Central memory CD8-positive, alpha-beta T cell (primary cell): Measurements from ENCODE around the gene HOXD12.

Experiments
- ATAC-seq: fragments of 150-1000 bp; cut with Tn5 transposase; replicated peaks from 2 replicates; pipeline ENCODE4 v1.10.0; 2022; ENCODE audit warnings: mild to moderate bottlenecking, moderate FRiP score, moderate number of reproducible peaks; ENCODE audit not compliant: poor library complexity, severe bottlenecking; ENCODE audit errors: extremely low read depth
- DNase-seq, 2 donors: peaks; one replicate each; pipeline ENCODE4 v3.0.0; 2021; ENCODE audit warnings: low spot score in 2 of 2
- H3K27ac Mint-ChIP-seq: one replicate; pipeline ENCODE4 v1.8.0; 2022; ENCODE audit warnings: low read depth, mild to moderate bottlenecking, moderate library complexity, mixed read lengths
- H3K27me3 Mint-ChIP-seq: one replicate; pipeline ENCODE4 v1.8.0; 2022; ENCODE audit warnings: mixed read lengths
- H3K36me3 Mint-ChIP-seq: one replicate; pipeline ENCODE4 v1.8.0; 2022; ENCODE audit warnings: mild to moderate bottlenecking, moderate library complexity, mixed read lengths; ENCODE audit not compliant: insufficient read depth
- H3K4me1 Mint-ChIP-seq: one replicate; pipeline ENCODE4 v1.8.0; 2022; ENCODE audit warnings: mixed read lengths
- H3K4me3 Mint-ChIP-seq: one replicate; pipeline ENCODE4 v1.8.0; 2022; ENCODE audit warnings: mild to moderate bottlenecking, moderate library complexity, mixed read lengths
- H3K9me3 Mint-ChIP-seq: one replicate; pipeline ENCODE4 v1.8.0; 2022; ENCODE audit warnings: mixed read lengths

The HOXD12 gene

DNA sequence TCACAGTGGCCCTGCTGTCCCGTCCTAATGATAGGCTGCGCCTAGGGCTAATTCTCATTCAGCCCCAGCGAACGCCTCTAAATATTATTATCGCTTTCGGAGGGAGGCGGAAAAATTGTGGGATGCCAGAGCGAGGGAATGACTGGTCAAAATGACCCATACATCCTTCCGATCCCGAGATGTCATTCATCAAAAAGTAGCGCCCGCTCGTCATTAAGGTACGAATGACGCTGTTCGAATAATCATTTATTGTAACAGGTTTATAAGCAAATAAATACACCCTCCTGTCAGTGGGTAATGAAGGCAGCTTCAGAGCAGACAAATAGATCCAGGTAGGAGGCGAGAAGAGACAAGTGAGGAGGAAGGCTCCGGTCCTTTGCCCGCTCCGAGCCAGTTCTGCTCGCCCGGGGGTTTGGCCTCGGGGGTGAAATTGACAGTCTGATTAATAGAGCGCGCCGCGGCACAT lies 15.8 kb upstream of the HOXD12 start, which contains the start of gene EVX2:
Gene EVX2, minus strand, starts transcription at position 167 of the 466 bp plus-strand sequence. CDS start 186 bp downstream, outside the sequence.
- peaks cover 73% of the 10 kb centered on the region for H3K36me3 Mint-ChIP-seq
- H3K9me3 Mint-ChIP-seq = no peaks in the 10 kb centered on the region
- peak within 1 kb of the TSS; percentile 55 for H3K4me3 Mint-ChIP-seq
- peak within 1 kb of the TSS; percentile 86 for H3K27ac Mint-ChIP-seq
- peaks cover 93% of the 10 kb centered on the region for H3K27me3 Mint-ChIP-seq
- no peak for DNase-seq
- peaks cover 19% of the 10 kb centered on the region for H3K4me1 Mint-ChIP-seq
- ATAC-seq = no peak

DNA sequence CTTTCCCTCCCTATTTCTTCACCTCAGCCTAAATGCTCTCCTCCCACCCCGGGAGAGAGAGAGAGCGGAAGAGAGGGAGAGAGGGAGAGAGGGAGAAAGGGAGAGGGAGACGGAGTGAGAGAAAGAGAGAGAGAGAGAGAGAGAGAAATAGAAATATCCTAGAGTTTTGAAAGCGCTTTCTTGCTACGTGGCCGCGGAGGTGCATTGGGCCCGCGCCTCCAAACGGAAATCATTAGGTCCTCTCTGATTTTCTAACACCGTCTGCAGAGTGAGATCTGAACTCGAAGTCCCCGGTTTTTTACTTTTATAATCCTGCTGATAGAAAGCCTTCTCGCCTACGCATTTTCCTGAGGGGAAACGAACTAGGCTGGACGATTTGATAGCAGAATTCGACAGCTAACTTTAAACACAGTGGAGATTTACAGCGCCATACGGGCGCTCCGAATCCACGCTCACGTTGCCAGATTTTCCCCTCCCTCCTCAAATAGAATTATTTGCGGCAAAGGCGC lies 14.9 kb upstream of the HOXD12 start:
- ATAC-seq = no peak
- Mint-ChIP-seq H3K36me3 (peaks cover 66% of the 10 kb centered on the region), H3K4me1 (peaks cover 13% of the 10 kb centered on the region), H3K27me3 (peaks cover 93% of the 10 kb centered on the region), H3K9me3 (no peaks in the 10 kb centered on the region), H3K4me3 (peak overlapping the region; percentile 31), H3K27ac (peak overlapping the region; percentile 86)
- DNase-seq = no peak

DNA sequence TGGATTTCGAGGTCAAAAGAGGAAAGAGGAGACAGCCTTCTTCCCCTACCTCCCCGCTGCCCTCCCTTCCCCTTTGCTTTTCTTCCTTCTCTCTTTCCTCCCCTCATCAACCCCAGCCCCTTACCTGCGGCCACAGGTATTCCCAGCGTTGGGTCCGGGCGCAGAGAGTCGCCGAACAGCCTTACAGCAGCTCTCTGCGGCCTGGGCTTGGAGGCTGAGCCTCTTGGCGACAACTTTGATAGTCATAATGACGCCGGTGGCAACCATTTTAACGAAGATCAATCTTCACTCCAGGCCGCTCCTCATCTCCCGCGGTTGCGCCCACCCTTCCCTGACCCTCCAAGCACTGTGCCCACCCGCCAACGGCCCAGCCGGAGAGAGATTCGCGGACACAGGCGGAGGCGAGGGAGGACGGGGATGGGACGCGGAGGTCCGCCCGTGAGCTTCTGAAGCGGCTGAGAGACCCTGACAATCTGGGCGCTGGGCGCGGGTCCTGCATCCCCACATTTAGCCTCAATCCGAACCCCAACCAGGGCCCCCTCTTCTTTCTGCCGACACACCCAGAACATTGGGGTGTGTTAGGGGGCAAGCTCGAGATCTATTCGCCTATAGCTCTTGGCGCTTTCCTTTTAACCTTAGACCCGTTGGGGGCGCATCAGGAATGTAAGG lies 14.3 kb upstream of the HOXD12 start:
- peaks cover 95% of the 10 kb centered on the region for H3K27me3 Mint-ChIP-seq
- DNase-seq (no peak), ATAC-seq (no peak)
- peak overlapping the region; percentile 86 for H3K27ac Mint-ChIP-seq
- no peak overlapping the region for H3K4me3 Mint-ChIP-seq
- H3K9me3 Mint-ChIP-seq = no peaks in the 10 kb centered on the region
- peaks cover 66% of the 10 kb centered on the region for H3K36me3 Mint-ChIP-seq
- H3K4me1 Mint-ChIP-seq = peaks cover 12% of the 10 kb centered on the region

DNA sequence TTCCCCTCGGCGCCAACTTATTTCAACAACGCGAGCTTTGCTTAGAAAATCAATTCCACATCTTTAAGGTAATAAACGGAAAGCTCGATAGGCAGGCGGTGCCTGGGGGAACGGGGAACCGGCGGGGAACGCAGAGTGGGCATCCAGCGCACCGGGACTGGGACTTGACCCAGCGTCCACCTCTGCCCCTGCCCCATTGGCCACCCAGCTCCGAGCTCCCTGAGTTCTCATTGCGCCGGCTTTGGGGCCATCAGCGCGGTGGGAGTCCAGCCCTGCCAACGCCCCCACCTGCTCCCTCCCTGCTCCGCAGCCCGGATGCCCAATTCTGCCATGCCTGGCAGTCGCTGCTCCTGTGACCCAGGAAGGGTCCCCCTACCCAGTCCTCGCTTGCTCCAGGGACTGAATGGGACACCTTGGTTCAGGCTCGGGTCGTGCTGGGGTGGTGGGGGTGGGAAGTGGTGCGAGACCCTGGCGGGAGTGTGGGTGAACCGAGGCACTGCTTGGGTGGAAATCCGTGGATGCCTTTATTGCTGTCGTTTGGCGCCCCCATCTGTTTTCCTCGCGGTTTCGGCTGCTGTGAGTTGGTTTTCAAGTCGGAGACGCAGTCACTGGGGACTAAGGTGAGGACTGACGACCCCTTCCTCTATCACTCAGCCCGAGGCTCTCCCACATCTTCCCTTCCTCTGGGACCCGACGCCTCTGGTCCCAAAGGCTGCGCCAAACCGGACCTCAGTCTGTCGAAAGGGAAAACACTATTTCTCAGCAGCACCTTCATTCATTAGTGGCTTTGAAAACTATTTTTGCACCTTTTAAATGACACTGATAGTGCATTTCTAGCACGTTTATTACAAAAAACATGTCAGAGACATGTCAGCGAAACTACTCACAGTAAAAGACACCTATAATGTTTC lies 13.5 kb upstream of the HOXD12 start:
- ATAC-seq = no peak
- H3K4me1 Mint-ChIP-seq = peaks cover 12% of the 10 kb centered on the region
- no peak overlapping the region for H3K27ac Mint-ChIP-seq
- no peak overlapping the region for H3K4me3 Mint-ChIP-seq
- H3K36me3 Mint-ChIP-seq = peaks cover 60% of the 10 kb centered on the region
- no peaks in the 10 kb centered on the region for H3K9me3 Mint-ChIP-seq
- DNase-seq = no peak
- peaks cover 100% of the 10 kb centered on the region for H3K27me3 Mint-ChIP-seq

DNA sequence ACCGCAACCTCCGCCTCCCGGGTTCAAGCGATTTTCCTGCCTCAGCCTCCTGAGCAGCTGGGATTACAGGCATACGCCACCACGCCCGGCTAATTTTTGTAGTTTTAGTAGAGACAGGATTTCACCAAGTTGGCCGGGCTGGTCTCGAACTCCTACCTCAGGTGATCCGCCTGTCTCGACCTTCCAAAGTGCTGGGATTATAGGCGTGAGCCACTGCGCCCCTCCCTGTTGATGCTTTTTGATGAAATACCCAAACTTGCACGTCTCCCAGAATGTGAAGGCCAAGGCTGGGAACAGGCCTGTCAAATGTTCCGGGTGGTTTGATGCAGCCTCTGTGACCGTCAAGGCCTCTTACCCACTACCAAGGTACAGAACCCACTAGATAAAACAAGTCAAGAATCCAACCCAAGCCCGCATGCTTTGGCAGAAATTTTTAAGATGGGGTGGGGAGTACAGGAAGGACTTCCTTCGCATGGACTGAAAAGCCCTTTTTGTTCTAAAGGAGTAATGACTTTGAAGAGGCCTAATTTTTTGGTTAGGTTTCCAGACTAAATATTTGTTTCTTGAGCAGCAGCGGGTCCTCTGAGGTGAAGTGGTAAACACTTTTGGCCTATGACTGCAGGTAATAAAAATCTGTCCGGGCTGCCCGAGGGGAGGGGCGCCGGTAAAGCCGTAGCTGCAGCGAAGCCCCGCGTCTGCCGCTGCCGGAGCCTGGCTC lies 12.1 kb upstream of the HOXD12 start:
- H3K4me3 Mint-ChIP-seq = no peak overlapping the region
- DNase-seq = no peak
- no peak overlapping the region for H3K27ac Mint-ChIP-seq
- H3K27me3 Mint-ChIP-seq = peaks cover 99% of the 10 kb centered on the region
- no peak for ATAC-seq
- H3K9me3 Mint-ChIP-seq = no peaks in the 10 kb centered on the region
- peaks cover 12% of the 10 kb centered on the region for H3K4me1 Mint-ChIP-seq
- H3K36me3 Mint-ChIP-seq = peaks cover 55% of the 10 kb centered on the region

DNA sequence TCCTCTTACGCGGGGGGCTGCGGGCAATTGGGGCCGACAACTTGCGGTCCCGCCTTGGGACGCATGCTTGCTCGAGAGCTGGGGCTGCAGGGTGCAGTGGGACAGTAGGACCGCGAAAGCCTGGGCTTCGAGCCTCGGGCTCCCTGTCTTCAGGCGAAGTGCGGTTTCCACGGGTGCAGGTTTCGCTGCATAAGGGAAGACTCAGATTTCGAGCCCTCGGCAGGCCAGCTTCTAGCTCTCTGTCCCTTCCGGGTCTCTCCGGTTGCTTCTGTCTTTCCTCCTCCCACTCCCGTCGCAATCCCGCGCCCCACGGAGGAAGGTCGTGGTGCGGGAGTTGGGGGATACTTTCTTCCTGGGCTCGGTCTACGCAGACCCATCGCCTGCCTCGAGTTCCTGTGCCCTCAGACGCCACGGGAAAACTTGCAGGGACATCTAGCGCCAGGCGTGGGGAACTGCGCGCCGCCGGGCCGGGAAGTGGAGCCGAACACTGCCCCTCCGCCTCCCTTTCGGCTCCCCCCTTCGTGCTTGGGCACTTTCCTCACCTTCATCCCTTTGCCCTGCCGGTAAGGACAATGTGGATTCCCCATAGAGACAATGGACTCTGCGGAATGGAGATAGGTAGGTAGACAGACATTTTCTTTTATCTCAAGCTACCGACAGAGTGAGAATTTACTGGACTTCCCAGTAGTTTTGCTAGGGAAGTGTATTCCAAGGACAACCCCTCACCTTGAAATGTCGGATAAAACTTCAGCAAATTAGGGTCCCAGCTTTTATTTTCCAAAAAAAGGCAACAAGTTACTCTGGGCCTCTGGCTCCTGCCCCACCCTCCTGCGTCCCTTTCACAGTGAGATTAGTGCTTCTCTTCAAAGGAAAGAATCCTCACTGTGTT lies 11.3 kb upstream of the HOXD12 start:
- Mint-ChIP-seq H3K36me3 (peaks cover 51% of the 10 kb centered on the region), H3K4me3 (peak overlapping the region; percentile 16), H3K27ac (no peak overlapping the region), H3K27me3 (peaks cover 95% of the 10 kb centered on the region), H3K4me1 (peaks cover 12% of the 10 kb centered on the region), H3K9me3 (no peaks in the 10 kb centered on the region)
- no peak for DNase-seq
- no peak for ATAC-seq

DNA sequence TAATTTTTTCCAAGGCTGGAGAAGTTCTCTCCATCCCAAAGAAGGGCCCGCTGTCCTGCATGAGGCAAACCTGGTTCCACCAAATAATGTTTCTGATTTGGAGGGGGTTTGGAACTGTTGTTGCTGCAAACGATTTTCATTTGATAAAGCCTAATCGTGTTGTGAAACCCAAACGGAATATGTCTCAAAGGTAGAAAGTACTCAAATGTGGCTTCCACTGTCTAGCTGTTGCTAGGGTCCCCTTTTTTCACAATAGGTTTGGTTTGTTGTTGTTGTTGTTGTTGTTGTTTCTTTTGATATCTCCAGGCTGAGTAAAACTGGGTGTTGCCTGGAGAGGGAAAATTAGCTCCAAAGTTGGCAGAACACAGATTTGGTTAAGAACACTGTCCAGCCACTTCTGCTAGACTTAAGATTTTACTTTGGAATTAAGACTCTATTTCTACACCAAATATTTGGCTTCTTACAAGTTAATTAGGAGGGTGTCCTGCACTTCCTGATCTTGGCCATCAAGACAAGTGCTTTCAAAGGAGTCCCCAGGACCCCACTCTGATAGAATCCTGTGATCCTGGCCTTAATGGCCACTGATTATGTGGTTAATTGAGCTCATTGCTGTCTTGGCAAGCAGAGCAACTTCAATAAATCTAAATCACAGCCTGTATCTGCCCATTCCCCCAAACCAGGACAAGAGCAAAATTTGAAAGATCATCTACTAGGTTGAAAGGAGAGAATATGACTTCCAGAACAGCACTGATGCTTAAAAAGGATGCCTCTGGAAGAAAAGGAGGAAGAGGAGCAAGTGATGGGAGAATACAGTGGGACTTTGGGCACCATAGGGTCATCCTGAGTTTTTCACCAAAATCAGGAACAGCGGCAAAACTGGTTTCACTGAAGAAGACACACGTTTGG lies 10.4 kb upstream of the HOXD12 start:
- Mint-ChIP-seq H3K4me3 (no peak overlapping the region), H3K36me3 (peaks cover 46% of the 10 kb centered on the region), H3K27me3 (peaks cover 95% of the 10 kb centered on the region), H3K9me3 (no peaks in the 10 kb centered on the region), H3K27ac (no peak overlapping the region), H3K4me1 (peaks cover 17% of the 10 kb centered on the region)
- no peak for DNase-seq
- ATAC-seq = no peak

DNA sequence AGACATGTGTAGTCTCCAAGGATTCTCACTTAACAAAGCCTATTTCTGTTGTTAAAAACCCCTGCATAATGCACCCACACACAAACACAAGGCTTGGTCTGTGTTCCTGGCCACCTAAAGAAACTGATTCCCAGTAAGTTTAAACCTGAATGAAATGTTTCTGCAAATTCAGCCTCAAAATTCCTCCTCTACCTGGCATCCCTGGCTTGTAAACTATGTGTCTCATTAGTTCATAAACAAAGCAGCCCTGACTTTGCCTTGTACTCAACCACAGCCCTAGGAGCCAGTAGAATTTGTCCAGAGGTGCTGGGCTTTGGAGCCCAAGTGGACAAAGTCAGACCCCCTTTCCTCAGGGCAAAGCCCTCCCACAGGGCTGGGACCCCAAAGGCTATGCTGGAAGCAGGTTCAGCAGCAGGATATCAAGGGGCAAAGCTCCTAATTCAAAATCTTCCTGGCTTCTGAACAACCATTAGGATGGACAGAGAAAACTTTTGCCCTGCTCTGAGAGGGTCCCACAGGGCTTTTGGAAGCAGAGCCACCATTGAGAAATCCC lies 9.7 kb upstream of the HOXD12 start:
- Mint-ChIP-seq H3K36me3 (peaks cover 41% of the 10 kb centered on the region), H3K9me3 (no peaks in the 10 kb centered on the region), H3K27ac (no peak overlapping the region), H3K4me3 (no peak overlapping the region), H3K4me1 (peaks cover 12% of the 10 kb centered on the region), H3K27me3 (peaks cover 95% of the 10 kb centered on the region)
- no peak for ATAC-seq
- no peak for DNase-seq

DNA sequence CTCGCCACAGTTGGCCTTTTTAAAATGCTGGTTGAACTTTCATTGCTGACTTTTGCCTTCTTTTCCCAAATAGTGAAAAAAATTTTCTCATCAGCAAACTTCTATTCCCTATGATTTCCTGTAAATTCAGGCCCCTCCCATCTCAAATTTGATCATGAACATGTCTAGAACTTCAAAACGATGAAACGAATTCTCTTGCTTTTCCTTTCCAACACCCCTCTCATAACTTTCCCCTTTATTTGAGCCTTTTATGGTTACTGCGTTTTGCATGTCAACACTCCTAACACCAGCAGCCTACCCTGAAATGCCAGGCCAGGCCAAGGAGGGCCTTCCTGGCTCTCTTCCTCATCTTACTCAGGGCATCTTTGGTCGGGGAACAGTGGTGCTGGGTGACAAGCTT lies 8.7 kb upstream of the HOXD12 start:
- peaks cover 10% of the 10 kb centered on the region for H3K4me1 Mint-ChIP-seq
- no peak for ATAC-seq
- H3K27ac Mint-ChIP-seq = peak overlapping the region; percentile 80
- peaks cover 95% of the 10 kb centered on the region for H3K27me3 Mint-ChIP-seq
- DNase-seq = no peak
- H3K9me3 Mint-ChIP-seq = no peaks in the 10 kb centered on the region
- no peak overlapping the region for H3K4me3 Mint-ChIP-seq
- peaks cover 36% of the 10 kb centered on the region for H3K36me3 Mint-ChIP-seq

DNA sequence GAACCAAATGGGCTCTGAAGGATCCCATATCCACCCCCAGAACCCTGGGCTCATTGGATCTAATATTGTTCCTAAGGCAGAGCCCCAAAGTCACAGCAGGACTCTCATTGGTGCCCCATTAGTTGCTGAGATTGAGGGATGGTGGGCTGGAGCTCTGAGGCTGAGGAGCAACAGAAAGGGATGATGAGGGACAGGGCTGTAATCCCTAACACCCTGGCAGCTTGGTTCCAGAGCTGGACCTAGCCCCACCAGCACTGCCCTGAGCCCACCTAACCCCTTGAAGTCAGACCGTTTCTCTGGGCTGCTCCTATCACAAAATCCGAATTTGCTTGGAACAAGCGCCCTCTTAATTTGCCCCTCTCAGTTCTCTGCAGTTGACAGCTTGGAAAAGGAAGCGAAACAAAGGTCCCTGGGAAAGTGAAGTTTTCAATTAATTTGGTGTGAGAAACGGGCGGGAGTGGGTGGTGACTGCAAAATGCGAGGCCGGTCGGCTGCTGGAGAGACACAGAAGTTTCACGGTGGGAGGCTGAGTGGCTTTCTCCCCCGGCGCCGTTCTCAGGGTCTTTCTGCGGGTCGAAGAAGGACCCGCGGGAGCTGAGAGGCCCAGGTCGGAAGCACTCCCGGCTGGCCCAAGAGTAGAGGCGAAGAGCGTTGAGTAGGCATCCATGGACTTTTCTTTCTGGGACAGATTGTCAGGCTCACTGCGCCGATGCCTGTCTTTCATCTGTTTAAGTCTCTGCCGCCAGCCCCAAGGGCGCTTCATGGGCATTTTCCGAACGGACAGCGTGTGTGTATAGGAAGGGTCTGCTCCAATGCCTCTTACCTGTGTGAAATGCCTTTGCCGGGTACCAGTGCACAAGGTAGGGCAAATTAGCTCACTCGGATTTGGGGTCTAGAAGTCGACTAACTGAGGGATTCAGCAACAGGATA lies 8.0 kb upstream of the HOXD12 start:
- Mint-ChIP-seq H3K27me3 (peaks cover 95% of the 10 kb centered on the region), H3K27ac (peak overlapping the region; percentile 80), H3K9me3 (no peaks in the 10 kb centered on the region)

More for the DNA sequence above, 8.0 kb upstream of the HOXD12 start:
- Mint-ChIP-seq H3K4me3 (peak overlapping the region; percentile 47), H3K4me1 (peaks cover 12% of the 10 kb centered on the region), H3K36me3 (peaks cover 31% of the 10 kb centered on the region)
- DNase-seq (no peak), ATAC-seq (no peak)
